ENCODE results near the gene ALDOB. TPM values are rescaled to one million over a fixed set of nuclear protein-coding genes. Genes with fewer than 3 reads are reported as not detected.

ALDOB gene
- total RNA-seq, 1 experiment from 2014 or later, result 0.67 TPM

DNA sequence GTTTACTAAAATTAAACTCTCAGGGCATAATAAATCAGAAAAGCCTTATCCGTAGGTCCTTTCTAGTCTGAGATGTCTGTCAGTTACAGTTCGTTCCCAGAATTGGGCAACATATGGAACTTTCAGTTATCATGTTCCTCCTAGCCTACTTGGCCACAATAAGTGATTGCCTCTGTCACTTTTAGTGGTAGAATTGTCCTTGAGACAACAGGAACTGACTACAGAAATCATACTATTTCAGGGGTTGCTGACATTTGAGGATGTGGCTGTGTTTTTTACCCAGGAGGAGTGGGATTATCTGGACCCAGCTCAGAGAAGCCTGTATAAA is 36.0 kb downstream of the ALDOB start:
- in situ Hi-C loops (cut with HindIII; ENCODE audit: low pct_unique_long_range_greater_than_20kb, low sequenced_read_pairs) (no loop called here), intact Hi-C loops (cut with micrococcal nuclease; ENCODE audit: unreplicated experiment) (no loop called here)
- Histone ChIP-seq H3K36me3 (ENCODE audit: control insufficient read depth, insufficient read depth, low read length) (peaks cover 12% of the 10 kb centered on the region), H3K27me3 (ENCODE audit: control insufficient read depth, insufficient read depth, low read length) (no peaks in the 10 kb centered on the region), H3K9me3 (ENCODE audit: control insufficient read depth, insufficient read depth, low read depth, low read length) (peaks cover 40% of the 10 kb centered on the region), H3K4me1 (ENCODE audit: control insufficient read depth, insufficient read depth, low read length) (peaks cover 3% of the 10 kb centered on the region; the same call in 1 of the 2 replicates), H3K4me3 (ENCODE audit: low read depth in 2 of 2, low read length in 2 of 2) (peak overlapping the region; percentile 85 to 95), H3K27ac (ENCODE audit: low read length) (peak overlapping the region; percentile 72)
- no TSS peak for BruUV-seq (replicated peaks)
- TF ChIP-seq, protein P1, sequence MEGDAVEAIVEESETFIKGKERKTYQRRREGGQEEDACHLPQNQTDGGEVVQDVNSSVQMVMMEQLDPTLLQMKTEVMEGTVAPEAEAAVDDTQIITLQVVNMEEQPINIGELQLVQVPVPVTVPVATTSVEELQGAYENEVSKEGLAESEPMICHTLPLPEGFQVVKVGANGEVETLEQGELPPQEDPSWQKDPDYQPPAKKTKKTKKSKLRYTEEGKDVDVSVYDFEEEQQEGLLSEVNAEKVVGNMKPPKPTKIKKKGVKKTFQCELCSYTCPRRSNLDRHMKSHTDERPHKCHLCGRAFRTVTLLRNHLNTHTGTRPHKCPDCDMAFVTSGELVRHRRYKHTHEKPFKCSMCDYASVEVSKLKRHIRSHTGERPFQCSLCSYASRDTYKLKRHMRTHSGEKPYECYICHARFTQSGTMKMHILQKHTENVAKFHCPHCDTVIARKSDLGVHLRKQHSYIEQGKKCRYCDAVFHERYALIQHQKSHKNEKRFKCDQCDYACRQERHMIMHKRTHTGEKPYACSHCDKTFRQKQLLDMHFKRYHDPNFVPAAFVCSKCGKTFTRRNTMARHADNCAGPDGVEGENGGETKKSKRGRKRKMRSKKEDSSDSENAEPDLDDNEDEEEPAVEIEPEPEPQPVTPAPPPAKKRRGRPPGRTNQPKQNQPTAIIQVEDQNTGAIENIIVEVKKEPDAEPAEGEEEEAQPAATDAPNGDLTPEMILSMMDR (IDR thresholded peaks at IDR 0.05), result no peak
- TF ChIP-seq POLR2AphosphoS5 (IDR thresholded peaks at IDR 0.05; ENCODE audit: low read depth, low read length) (no peak), SIN3A (IDR thresholded peaks at IDR 0.05; ENCODE audit: borderline replicate concordance, insufficient read depth, low read depth, low read length) (no peak), TCF7L2 (IDR thresholded peaks at IDR 0.05; ENCODE audit: low read depth, low read length) (no peak)
- TF ChIP-seq, protein P2, sequence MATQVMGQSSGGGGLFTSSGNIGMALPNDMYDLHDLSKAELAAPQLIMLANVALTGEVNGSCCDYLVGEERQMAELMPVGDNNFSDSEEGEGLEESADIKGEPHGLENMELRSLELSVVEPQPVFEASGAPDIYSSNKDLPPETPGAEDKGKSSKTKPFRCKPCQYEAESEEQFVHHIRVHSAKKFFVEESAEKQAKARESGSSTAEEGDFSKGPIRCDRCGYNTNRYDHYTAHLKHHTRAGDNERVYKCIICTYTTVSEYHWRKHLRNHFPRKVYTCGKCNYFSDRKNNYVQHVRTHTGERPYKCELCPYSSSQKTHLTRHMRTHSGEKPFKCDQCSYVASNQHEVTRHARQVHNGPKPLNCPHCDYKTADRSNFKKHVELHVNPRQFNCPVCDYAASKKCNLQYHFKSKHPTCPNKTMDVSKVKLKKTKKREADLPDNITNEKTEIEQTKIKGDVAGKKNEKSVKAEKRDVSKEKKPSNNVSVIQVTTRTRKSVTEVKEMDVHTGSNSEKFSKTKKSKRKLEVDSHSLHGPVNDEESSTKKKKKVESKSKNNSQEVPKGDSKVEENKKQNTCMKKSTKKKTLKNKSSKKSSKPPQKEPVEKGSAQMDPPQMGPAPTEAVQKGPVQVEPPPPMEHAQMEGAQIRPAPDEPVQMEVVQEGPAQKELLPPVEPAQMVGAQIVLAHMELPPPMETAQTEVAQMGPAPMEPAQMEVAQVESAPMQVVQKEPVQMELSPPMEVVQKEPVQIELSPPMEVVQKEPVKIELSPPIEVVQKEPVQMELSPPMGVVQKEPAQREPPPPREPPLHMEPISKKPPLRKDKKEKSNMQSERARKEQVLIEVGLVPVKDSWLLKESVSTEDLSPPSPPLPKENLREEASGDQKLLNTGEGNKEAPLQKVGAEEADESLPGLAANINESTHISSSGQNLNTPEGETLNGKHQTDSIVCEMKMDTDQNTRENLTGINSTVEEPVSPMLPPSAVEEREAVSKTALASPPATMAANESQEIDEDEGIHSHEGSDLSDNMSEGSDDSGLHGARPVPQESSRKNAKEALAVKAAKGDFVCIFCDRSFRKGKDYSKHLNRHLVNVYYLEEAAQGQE (IDR thresholded peaks at IDR 0.05; ENCODE audit: insufficient read depth in 1 of 2, low read depth in 2 of 2, low read length in 1 of 2), result no peak
- POLR2A ChIA-PET, result no interaction called here
- DNase-seq (ENCODE audit: low read depth, low spot score), result no peak
- ATAC-seq, result no peak
- CTCF ChIA-PET, result no interaction called here

DNA sequence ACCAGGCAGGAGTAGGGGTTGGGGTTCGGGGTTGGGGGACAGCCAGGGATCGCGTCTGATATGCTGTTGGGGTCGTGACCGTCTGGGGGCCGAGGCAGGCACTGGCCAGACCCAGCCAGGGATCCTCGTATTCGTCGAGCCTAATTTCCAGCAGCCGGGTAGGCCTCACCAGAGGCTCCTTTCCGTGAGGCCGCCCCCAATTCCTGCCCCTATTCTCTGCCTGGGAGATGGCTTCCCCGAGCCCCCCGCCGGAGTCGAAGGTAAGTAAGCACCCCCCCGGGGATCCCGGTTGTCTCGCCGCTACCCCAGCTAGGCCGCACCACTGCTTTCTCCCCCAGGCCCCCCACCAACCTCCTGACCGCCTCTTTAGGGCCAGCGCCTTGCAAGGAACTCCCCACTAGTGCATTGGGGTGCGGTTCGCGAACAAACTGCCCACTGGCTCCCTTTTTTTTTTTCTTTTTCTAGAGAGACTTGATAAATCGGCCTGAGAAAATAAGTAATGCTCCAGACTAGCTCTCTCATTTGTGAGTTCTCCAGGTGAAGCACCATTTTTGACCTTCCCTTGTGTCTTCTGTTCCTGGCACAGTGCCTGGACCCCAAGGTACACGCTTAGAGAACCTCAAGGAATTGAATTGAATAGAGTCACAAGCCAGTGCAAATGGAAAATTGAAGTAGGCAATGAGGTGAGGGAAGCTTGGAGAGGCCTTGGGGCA is 36.5 kb downstream of the ALDOB start:
- peak; percentile 46 for ATAC-seq
- POLR2A ChIA-PET, result interaction anchor here (0.6 to 0.7 kb wide), 2 partner anchors 16 to 17 kb away, joined by 3 read pairs; no protein-coding TSS in a partner anchor

More for the DNA sequence above, 36.5 kb downstream of the ALDOB start:
- CTCF ChIA-PET, result no interaction called here
- TF ChIP-seq POLR2AphosphoS5 (IDR thresholded peaks at IDR 0.05; ENCODE audit: low read depth, low read length) (no peak), TCF7L2 (IDR thresholded peaks at IDR 0.05; ENCODE audit: low read depth, low read length) (no peak), SIN3A (IDR thresholded peaks at IDR 0.05; ENCODE audit: borderline replicate concordance, insufficient read depth, low read depth, low read length) (no peak)
- TF ChIP-seq, protein P1 (IDR thresholded peaks at IDR 0.05), result no peak
- TF ChIP-seq, protein P2 (IDR thresholded peaks at IDR 0.05; ENCODE audit: insufficient read depth in 1 of 2, low read depth in 2 of 2, low read length in 1 of 2), result no peak
- BruUV-seq (replicated peaks), result no TSS peak
- peaks cover 3% of the 10 kb centered on the region; the same call in 1 of the 2 replicates for H3K4me1 ChIP-seq (ENCODE audit: control insufficient read depth, insufficient read depth, low read length)
- DNase-seq (ENCODE audit: low read depth, low spot score), result no peak
- H3K4me3 ChIP-seq (ENCODE audit: low read depth in 2 of 2, low read length in 2 of 2), result peak overlapping the region; percentile 85 to 95
- in situ Hi-C loops (cut with HindIII; ENCODE audit: low pct_unique_long_range_greater_than_20kb, low sequenced_read_pairs) (no loop called here), intact Hi-C loops (cut with micrococcal nuclease; ENCODE audit: unreplicated experiment) (no loop called here)
- H3K36me3 ChIP-seq (ENCODE audit: control insufficient read depth, insufficient read depth, low read length), result peaks cover 10% of the 10 kb centered on the region
- peaks cover 39% of the 10 kb centered on the region for H3K9me3 ChIP-seq (ENCODE audit: control insufficient read depth, insufficient read depth, low read depth, low read length)
- no peaks in the 10 kb centered on the region for H3K27me3 ChIP-seq (ENCODE audit: control insufficient read depth, insufficient read depth, low read length)
- H3K27ac ChIP-seq (ENCODE audit: low read length), result peak overlapping the region; percentile 72

Measured in Panc1 (cell line).